ENCODE measurements around the gene SLC17A5. TPM values are rescaled to one million over a fixed set of nuclear protein-coding genes. Genes with fewer than 3 reads are reported as not detected.

SLC17A5 gene
- total RNA-seq, 2 experiments from 2014 or later: 5.3 to 6.2 TPM

DNA sequence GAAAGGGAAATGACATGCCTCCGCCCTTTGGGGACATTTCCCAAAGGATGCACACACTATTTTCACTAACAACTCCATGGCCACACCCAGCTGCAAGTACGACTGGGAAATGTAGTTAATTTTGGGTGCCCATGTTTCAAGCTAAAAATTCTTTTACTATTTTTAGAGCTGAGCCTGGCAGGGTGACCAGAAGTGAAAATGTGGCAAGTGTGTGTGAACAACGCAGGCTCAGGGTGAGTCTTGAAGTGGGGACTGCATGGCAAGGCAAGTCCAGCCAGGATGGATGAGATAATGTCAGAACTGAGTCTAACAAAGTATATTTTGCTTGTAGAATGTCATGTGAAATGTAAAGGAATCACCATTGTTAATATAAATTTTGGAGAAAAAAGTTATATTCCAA is 25.2 kb upstream of the SLC17A5 start:
- Mint-ChIP-seq H3K36me3 (ENCODE audit: low read depth) (no peaks in the 10 kb centered on the region), H3K27me3 (peaks cover 10% of the 10 kb centered on the region), H3K9me3 (no peaks in the 10 kb centered on the region), H3K4me3 (no peak overlapping the region), H3K27ac (no peak overlapping the region), H3K4me1 (ENCODE audit: low read depth) (peaks cover 4% of the 10 kb centered on the region)
- no peak overlapping the region for H3K4me3 ChIP-seq (ENCODE audit: low read length)
- no peak for ATAC-seq (ENCODE audit: poor library complexity)
- H3K27ac ChIP-seq (ENCODE audit: low read depth in 1 of 2, low read length in 2 of 2): no peak overlapping the region
- TF ChIP-seq CTCF (IDR thresholded peaks at IDR 0.05): no peak
- ChIA-PET CTCF (no interaction called here), POLR2A (interaction anchor here (0.6 kb wide), 1 partner anchor 329 kb away, joined by 4 read pairs; no protein-coding TSS in a partner anchor)
- H3K27me3 ChIP-seq (ENCODE audit: control insufficient read depth in 1 of 2, insufficient read depth in 2 of 2, low read length in 2 of 2): peaks cover 0 to 2% of the 10 kb centered on the region in 2 experiments
- intact Hi-C loops (cut with DNase I, micrococcal nuclease): no loop called here
- H3K4me1 ChIP-seq (ENCODE audit: insufficient read depth, low read length): no peaks in the 10 kb centered on the region
- H3K9me3 ChIP-seq (ENCODE audit: control insufficient read depth in 1 of 2, insufficient read depth in 1 of 2, low read length in 2 of 2): peaks cover 0 to 7% of the 10 kb centered on the region in 2 experiments
- H3K36me3 ChIP-seq (ENCODE audit: insufficient read depth, low read length): no peaks in the 10 kb centered on the region
- no peak for DNase-seq

DNA sequence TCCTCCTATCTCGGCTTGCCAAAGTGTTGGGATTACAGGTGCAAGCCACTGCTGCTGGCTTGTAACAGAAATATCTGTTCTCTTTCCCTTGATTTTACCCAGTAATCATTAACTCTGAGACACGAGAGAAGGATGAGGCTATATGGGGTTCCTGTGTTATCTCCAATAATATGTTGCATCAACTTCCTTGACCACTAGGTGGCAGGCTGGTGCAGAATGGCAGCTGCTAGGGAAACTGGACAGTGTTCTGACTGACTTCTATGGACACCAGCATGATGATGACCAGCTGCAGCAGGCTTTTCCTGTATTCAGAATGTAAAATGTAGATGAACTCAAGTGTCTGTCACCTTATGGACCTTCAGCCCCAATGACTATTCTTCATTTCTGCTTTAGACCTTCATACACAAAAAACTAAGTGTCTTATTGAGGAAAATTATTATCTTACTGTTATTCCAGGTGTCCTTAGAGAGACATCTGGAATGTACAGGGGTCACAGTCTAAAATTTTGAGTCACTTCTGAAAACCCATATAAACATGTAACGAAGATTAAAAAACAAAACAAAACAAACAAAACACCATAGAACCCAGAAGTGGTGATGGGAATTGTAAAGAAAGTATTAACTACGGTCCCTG is 21.8 kb upstream of the SLC17A5 start:
- TF ChIP-seq CTCF (IDR thresholded peaks at IDR 0.05): peak; percentile 91
- peaks cover 4% of the 10 kb centered on the region for H3K4me1 Mint-ChIP-seq (ENCODE audit: low read depth)
- ChIA-PET CTCF (interaction anchor here (1.0 to 1.8 kb wide), 8 partner anchors 11 to 1533 kb away, joined by 3 to 12 read pairs (median 4); no protein-coding TSS in a partner anchor), POLR2A (no interaction called here)
- no peaks in the 10 kb centered on the region for H3K9me3 Mint-ChIP-seq
- ATAC-seq (ENCODE audit: poor library complexity) (peak; percentile 75), DNase-seq (peak; percentile 33 to 80 (median 56))
- Histone ChIP-seq H3K36me3 (ENCODE audit: insufficient read depth, low read length) (no peaks in the 10 kb centered on the region), H3K4me3 (ENCODE audit: low read length) (no peak overlapping the region), H3K27me3 (ENCODE audit: control insufficient read depth in 1 of 2, insufficient read depth in 2 of 2, low read length in 2 of 2) (peaks cover 0 to 2% of the 10 kb centered on the region in 2 experiments), H3K9me3 (ENCODE audit: control insufficient read depth in 1 of 2, insufficient read depth in 1 of 2, low read length in 2 of 2) (no peaks in the 10 kb centered on the region), H3K27ac (ENCODE audit: low read depth in 1 of 2, low read length in 2 of 2) (no peak overlapping the region), H3K4me1 (ENCODE audit: insufficient read depth, low read length) (no peaks in the 10 kb centered on the region)
- H3K27me3 Mint-ChIP-seq: peaks cover 19% of the 10 kb centered on the region
- H3K36me3 Mint-ChIP-seq (ENCODE audit: low read depth): no peaks in the 10 kb centered on the region
- intact Hi-C loops (cut with DNase I, micrococcal nuclease): loop anchor here (1.0 to 2.0 kb wide), 4 partner anchors 57 to 1534 kb away; no protein-coding TSS in a partner anchor
- H3K4me3 Mint-ChIP-seq: no peak overlapping the region
- no peak overlapping the region for H3K27ac Mint-ChIP-seq

DNA sequence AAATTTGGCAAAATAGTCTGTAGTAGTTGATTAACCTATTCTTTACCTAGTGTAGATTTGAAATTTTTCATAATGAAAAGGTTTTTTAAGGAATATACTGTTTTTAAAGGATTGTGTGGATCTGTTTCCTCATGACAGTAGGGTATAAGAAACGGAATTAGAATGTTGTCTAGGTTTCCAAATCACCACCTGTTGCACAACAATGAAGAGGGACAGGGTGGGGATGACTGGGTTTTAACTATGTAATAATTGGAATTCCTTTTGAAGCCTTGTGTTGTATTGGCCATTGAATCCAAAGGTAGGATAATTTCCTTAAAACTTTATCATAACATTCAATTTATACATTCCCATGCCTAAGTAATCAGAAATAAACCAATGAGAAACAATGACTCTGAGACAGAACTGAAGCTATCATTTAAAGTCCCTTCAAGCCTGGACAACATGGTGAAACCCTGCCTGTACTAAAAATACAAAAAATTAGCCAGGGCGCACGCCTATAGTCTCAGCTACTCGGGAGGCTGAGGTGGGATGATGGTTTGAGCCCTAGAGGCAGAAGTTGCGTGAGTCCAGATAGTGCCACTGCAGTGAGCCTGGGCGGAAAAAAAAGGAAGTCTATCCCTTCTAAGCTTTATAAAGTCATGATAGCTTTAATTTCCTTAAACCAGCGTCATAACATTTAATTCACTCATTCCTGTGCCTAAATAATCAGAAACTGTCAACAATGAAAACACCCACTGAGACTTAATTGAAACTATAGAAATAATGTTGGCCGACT is 18.3 kb upstream of the SLC17A5 start:
- TF ChIP-seq CTCF (IDR thresholded peaks at IDR 0.05): no peak
- no peak for ATAC-seq (ENCODE audit: poor library complexity)
- DNase-seq: no peak
- peaks cover 0 to 2% of the 10 kb centered on the region in 2 experiments for H3K27me3 ChIP-seq (ENCODE audit: control insufficient read depth in 1 of 2, insufficient read depth in 2 of 2, low read length in 2 of 2)
- ChIA-PET POLR2A (no interaction called here), CTCF (interaction anchor here (0.8 kb wide), 1 partner anchor 19 kb away, joined by 3 read pairs; no protein-coding TSS in a partner anchor)
- Mint-ChIP-seq H3K27ac (no peak overlapping the region), H3K4me3 (no peak overlapping the region), H3K27me3 (peaks cover 43% of the 10 kb centered on the region), H3K4me1 (ENCODE audit: low read depth) (peaks cover 4% of the 10 kb centered on the region), H3K36me3 (ENCODE audit: low read depth) (no peaks in the 10 kb centered on the region), H3K9me3 (no peaks in the 10 kb centered on the region)
- no peaks in the 10 kb centered on the region for H3K36me3 ChIP-seq (ENCODE audit: insufficient read depth, low read length)
- H3K4me1 ChIP-seq (ENCODE audit: insufficient read depth, low read length): no peaks in the 10 kb centered on the region
- no peaks in the 10 kb centered on the region for H3K9me3 ChIP-seq (ENCODE audit: control insufficient read depth in 1 of 2, insufficient read depth in 1 of 2, low read length in 2 of 2)
- H3K4me3 ChIP-seq (ENCODE audit: low read length): no peak overlapping the region
- H3K27ac ChIP-seq (ENCODE audit: low read depth in 1 of 2, low read length in 2 of 2): no peak overlapping the region
- intact Hi-C loops (cut with DNase I, micrococcal nuclease): no loop called here

Measured in CD4-positive, alpha-beta T cell (primary cell).